IPS DF 4.7 (cell line): Measurements from ENCODE around the gene MBNL3.
"Not testable (repeated sequence)": the region's sequence is repeated elsewhere in the genome, so short reads cannot be mapped to it uniquely, and the experiment has no call there.

Source experiments
- DNase-seq: peaks from one replicate; pipeline ENCODE4 v3.0.0-alpha.2; 2013; ENCODE audit warnings: low spot score; ENCODE audit errors: extremely low read depth

MBNL3 gene

GRCh38 chrX:132480581-132481203, 8.1 kb downstream of the MBNL3 start:
- no peak for DNase-seq

DNA sequence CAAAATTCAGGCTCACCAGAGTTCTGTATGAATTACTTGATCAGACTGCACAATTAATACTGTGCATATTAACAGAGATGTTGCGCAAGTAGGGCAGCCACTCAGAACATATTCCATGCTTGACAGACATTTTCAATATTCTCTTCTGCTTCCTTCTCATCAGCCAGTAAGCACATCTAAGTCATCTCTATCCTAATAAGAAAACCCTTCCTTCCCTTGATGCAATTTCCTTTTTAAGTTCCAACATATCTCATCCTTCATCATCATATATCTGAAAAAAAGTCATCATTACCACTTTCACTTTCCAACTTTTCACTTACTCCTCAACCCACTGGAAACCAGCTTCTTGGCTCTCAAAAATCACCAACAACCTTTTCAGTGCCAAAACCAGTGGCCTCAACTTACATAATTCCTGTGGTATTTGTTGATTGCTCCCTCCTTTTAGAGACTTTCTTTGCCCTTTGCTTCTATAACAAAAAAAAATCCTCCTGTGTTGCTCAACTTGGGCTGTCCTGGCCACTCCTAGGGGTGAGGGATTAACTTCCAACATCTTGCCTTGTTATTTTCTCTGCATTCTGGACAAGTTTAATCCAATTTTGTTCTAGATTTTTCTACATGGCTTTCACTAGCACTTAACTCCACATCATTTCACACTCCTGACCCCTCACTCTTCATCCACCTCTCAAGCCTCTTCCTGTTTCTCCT, 14.1 kb downstream of the MBNL3 start:
- no peak for DNase-seq

- no peak for DNase-seq
These were observed 16.4 kb downstream of the MBNL3 start for GRCh38 chrX:132472397-132472796.

DNA sequence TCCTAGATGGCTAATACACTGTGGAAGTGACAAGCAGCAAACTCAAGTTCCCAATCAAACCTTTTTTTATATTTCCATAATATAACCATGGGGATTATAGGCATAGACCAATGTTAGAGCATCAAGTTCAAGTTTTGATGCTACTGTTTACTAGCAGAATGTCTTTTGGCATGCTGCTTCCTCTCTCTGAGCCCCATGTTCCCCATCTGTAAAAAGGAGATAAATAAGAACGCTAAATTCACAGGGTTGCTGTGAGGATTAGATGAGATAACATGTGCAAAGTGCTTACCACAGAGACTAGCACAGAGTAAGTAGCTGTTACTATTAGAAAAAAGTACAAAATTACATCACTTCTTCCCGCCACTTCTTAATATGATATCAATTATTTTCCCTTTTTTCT, 18.0 kb downstream of the MBNL3 start:
- DNase-seq = no peak

GRCh38 chrX:132470179-132470578, 18.7 kb downstream of the MBNL3 start:
- DNase-seq = no peak

DNA sequence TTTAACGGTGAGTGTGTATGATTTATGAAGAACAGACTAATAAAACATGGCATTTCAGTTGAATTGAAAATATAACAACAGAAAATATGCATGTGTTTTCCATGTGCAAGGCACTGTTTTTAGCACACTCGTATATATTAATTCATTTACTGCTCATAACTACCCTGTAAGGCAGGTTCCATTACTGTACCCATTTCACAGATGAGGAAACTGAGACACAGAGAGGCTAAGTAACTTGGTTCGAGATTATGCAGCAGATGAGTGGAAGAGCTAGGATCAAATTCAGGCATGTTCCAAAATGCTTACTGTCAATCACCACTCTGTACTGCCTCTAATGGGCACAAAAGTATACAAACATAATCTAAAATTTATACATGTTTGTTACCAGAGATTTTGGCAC, 20.4 kb downstream of the MBNL3 start:
- DNase-seq = no peak

DNA sequence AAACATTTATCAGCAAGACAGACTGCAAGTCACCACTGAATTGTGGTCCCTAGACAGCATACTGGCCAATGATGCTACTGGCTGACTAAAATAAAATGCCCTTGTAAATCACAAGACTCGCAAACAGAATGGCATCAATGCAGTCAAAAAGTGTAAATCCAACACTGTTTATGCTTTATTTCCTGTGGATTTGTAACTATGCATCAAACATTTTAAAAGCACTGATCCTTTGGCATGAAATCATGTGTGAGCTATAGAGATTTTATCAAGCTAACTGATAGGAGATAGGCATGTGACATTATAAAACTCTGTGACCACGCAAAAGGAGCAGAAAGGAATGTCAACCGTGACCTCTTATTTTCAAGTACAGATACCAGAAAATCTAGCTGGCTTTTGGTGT, 20.8 kb downstream of the MBNL3 start:
- no peak for DNase-seq

GRCh38 chrX:132467026-132467425, 21.8 kb downstream of the MBNL3 start:
- no peak for DNase-seq

- no peak for DNase-seq
These were observed 25.4 kb downstream of the MBNL3 start for GRCh38 chrX:132463411-132463810.

DNA sequence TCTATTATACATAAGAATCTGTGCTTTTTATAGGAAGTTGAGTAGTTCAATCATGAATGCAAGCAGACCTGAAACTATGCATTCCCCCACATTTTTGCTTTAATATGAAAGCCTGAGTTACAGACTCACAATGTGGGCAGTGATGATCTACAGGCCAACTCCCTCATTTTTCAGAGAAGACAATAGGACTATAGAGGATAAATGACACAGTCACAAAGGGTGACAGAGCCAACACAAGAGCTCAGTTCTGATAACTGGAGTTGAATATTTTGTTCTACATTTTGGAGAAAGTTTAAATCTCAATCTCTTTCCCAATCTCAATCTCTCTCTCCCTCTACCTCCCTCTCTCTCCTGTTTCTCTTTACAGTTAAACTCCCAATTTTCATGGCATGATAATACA, 27.0 kb downstream of the MBNL3 start:
- no peak for DNase-seq

GRCh38 chrX:132452911-132453550, 35.8 kb downstream of the MBNL3 start:
- DNase-seq = no peak

GRCh38 chrX:132445909-132446308, 42.9 kb downstream of the MBNL3 start:
- not testable (repeated sequence) for DNase-seq

GRCh38 chrX:132444936-132445335, 43.9 kb downstream of the MBNL3 start:
- no peak for DNase-seq

DNA sequence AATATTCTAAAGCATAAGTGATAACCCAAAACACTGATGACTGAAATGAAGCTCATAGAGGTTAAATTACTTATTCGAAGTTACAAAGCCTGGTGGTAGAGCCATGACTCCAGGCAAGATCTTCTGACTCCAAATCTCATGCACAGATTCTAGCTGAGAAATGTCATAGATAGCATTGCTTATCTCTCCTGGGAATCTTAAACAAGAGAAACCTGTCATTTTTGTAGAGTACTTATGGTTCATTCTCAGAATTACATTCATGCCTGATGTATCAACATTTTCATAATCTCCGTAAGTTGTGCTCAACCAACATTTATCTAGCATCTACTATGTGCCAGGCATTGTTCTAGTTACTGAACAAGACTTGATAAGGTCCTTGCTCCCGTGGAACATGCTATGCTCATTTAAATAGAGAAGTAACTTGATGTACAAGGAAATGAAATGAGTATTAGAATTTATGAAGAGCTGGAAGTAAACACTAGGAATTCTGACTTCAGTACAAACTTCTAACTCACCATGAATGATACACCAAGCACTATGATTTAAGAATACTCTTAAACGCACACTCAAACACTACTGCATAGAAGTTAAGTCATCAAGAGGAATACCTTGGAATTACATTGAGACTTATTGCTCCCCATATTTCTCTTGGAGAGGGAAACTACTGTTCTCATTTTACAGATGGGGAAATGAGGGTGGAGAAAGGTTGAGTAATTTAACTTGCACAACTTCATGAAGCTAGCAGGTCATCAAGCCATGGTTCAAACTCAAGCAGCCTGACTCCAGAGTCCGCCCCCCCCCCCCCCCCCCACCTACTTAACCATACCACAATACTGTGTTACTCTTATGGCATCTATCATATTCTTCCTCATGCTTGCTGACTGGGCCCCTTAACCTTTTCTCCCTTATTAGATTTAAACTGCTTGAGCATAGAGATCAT, 45.4 kb downstream of the MBNL3 start:
- DNase-seq = no peak

- DNase-seq = no peak
These were observed 46.1 kb downstream of the MBNL3 start for GRCh38 chrX:132442691-132443090.

GRCh38 chrX:132435222-132435621, 53.6 kb downstream of the MBNL3 start:
- no peak for DNase-seq

DNA sequence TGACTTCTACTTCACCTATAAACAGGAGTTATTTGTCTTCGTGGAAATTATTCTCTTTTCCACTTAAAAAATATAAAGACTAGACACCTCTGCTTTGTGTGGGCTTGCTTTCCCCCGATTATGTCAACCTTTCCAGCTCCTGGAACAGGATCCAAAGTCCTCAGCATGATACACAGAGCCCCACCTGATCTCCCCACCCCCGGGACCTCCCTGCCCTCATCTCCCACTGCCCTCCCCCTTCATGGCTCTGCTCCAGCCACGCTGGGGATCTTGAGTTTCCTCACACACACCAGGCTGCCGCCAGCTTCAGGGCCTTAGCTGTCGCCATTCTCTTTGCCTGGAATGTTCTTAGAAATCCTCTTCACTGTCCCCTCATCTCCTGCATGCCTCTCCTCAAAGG, 55.3 kb downstream of the MBNL3 start:
- DNase-seq = no peak

GRCh38 chrX:132433001-132433400, 55.8 kb downstream of the MBNL3 start:
- no peak for DNase-seq

- DNase-seq = no peak
These were observed 59.9 kb downstream of the MBNL3 start for GRCh38 chrX:132428896-132429295.

DNA sequence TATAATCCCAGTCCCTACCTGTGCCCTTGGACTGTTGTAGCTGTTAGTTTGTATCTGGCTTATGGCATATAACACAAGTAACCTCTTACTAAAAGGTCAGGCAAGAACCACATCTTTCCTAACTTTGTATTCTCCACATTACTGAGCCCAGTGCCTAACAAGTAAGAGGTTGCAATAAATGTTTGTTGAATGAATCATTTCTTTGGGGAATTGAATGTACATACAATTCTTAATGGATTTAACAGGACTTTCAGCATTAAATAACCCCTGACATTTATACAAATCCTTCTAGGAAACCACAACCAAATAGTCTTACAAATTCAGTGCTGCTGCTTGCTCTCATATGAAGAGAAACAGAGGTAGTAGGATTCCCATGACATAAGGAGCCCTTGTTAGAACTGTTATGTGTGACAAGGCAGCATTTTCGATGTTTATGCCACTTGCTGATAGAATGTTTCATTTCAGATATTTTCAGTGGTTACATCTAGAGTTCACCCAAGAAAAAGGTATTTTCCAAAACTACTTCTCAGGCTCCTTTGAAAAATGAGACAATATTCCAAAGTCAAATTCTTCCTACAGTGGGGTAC, 62.0 kb downstream of the MBNL3 start:
- DNase-seq = no peak

DNA sequence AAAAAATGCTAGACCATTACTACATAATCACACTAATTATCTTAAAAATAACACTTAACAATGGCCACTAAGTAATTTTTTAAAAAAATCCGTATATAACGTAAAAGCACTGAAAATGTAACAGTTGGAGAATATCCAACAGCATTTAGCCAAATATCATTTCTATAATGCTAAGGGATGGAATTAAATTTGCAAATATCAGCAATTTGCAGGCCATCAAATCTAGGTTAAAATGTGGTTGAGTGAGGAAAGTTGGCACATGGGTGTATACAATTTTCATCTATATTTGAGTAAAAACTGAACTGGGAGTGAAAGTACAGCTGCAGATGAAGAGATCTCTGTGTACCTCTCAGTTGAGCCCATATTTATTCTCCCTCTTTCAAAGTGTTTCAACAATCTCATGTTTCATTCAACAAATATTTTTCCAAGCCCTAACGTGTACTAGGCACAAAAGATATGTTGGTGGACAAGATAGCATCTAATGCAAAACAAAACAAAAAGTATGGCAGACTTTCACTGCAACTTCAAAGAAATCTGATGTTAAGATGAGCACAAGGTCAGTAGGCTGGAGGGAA, 63.0 kb downstream of the MBNL3 start:
- no peak for DNase-seq
